ENCODE results near the gene GRIN1. TPM values are rescaled to one million over a fixed set of nuclear protein-coding genes. Genes with fewer than 3 reads are reported as not detected.

Gene GRIN1
- total RNA-seq, 1 experiment from 2014 or later: 0.06 TPM

- DNase-seq (ENCODE audit: low read depth): no peak
Observed at GRCh38 chr9:137148242-137148641, 9.3 kb downstream of the GRIN1 start.

DNA sequence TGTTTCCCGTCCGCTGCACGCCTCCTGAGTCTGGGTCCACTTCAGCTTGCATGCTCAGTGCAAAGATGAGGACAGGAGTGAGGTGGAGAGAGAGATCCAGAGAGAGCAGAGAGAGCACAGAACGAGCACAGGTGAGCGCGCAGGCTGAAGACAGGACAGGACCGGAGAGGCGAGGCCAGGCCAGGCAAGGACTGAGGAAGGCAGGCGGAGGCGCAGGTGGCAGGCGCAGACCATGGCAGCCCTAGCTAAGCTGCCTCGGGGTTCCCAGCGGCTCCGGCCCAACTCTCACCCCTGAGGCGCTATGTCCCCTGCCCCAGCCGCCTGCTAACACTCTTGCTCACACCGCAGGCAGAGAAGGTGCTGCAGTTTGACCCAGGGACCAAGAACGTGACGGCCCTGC is 9.7 kb downstream of the GRIN1 start:
- DNase-seq (ENCODE audit: low read depth): no peak

GRCh38 chr9:137149363-137149762 is 10.4 kb downstream of the GRIN1 start:
- no peak for DNase-seq (ENCODE audit: low read depth)

DNA sequence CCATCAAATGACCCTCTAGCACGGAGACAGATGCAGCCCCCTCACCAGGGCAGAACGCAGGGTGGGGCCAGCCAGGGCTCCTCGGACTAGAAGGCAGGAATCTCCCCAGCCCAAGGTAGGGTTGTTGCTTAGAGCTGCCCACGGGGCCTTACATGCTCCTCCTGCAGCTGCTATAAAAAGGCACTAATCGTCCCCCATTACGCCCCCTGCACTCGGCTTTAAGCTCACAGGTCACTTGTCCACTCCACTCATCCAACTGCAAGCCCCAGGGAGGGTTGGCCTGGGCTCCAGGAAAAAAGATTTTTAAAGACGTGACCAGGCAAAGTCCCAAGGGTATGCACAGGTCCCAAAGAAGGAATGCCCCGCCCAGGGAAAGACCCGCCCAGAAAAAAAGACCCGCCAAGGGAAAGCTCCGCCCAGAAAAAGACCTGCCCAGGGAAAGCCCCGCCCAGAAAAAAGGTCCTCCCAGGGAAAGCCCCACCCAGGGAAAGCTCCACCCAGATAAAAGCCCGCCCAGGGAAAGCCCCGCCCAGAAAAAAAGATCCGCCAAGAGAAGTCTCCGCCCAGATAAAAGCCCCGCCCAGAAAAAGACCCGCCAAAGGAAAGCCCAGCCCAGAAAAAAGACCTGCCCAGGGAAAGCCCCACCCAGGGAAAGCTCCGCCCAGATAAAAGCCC is 11.1 kb downstream of the GRIN1 start:
- no peak for DNase-seq (ENCODE audit: low read depth)

GRCh38 chr9:137150617-137151457 is 11.9 kb downstream of the GRIN1 start:
- DNase-seq (ENCODE audit: low read depth): peak; percentile 56

DNA sequence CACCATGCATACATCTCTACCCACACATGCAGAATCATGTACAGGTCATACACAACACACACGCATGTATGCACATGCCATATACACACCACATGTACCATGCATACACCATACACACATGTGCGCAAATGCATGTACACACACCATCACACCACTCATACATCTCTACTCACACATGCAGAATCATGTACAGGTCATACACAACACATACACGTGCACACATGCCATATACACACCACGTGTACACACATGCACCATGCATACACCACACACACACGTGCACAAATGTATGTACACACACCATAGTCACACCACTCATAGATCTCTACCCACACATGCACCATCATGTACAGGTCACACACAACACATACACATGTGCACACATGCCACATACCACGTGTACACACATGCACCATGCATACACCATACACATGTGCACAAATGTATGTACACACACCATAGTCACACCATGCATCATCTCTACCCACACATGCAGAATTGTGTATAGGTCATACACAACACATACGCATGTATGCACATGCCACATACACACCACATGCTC is 14.0 kb downstream of the GRIN1 start:
- DNase-seq (ENCODE audit: low read depth): no peak

DNA sequence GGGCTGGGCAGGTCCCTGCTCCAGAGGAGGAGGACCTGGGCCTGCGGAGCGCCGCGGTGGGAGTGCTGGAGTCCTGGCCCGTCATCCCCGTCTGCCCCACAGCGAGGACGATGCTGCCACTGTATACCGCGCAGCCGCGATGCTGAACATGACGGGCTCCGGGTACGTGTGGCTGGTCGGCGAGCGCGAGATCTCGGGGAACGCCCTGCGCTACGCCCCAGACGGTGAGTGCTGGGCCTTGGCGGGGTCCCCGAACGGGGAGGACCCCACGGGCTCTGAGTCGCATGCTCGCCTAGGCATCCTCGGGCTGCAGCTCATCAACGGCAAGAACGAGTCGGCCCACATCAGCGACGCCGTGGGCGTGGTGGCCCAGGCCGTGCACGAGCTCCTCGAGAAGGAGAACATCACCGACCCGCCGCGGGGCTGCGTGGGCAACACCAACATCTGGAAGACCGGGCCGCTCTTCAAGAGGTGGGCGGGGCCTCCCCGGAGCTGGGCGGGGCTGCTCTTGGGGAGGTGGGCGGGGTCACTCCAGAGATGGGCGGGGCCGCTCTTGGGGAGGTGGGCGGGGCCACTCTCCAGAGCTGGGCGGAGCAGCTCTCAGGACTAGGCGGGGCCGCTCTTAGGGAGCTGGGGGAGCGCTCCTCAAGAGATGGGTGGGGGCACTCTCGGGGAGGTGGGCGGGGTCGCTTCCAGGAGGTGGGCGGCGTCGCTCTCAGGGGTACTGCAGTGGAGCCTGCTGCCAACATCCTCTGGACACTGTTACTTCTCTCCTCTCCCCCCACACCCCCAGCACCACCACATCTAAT is 17.8 kb downstream of the GRIN1 start:
- DNase-seq (ENCODE audit: low read depth): peak; percentile 73

DNA sequence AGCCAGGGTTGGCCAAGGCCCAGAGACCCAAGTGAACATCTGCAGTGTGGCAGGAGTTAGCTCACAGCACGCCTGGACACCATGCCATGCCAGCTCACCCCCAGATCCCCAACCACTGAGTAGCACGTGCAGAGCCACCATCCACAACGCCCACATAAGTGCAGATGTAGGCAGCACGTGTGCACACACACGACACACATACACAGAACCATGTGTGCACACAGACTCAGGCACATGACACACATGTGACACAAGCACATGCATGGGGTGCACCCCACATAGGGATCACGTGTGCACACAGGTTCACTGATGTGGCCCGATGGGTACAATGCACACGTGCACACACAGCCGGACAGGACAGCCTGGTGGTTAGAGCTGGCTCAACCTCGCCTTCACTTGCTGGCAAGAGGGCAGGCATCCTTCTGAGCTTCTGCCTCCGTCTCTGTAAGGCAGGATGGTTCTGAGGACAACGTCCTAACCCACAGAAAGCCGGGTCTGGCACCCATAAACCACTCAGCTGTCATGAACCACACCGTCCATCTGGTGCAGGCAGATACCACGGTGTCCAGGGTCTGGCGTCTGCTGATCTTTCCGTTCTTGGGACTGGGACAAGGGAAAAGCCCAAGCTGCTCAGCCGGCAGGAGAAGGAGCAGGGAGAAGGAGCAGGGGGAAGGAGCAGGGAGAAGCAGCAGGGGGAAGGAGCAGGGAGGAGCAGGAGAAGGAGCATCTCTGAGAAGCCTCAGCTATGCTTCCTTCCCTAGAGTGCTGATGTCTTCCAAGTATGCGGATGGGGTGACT is 18.9 kb downstream of the GRIN1 start:
- no peak for DNase-seq (ENCODE audit: low read depth)

DNA sequence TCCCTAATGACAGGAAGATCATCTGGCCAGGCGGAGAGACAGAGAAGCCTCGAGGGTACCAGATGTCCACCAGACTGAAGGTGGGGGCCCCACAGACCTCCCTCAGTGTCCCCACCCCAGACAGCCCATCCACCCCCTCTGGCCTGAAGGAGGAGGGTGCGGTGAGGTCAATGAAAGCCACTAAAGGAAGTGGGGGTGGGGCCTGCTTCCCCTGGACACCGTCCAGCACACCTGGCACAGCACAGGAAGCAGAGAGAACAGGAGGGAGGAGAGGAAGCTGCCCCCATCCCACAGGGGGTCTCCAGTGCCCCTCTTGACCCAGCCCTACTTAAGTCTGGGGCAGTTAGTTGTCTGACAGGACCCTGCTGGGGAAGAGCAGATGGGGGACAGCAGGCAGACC is 19.7 kb downstream of the GRIN1 start:
- no peak for DNase-seq (ENCODE audit: low read depth)

DNA sequence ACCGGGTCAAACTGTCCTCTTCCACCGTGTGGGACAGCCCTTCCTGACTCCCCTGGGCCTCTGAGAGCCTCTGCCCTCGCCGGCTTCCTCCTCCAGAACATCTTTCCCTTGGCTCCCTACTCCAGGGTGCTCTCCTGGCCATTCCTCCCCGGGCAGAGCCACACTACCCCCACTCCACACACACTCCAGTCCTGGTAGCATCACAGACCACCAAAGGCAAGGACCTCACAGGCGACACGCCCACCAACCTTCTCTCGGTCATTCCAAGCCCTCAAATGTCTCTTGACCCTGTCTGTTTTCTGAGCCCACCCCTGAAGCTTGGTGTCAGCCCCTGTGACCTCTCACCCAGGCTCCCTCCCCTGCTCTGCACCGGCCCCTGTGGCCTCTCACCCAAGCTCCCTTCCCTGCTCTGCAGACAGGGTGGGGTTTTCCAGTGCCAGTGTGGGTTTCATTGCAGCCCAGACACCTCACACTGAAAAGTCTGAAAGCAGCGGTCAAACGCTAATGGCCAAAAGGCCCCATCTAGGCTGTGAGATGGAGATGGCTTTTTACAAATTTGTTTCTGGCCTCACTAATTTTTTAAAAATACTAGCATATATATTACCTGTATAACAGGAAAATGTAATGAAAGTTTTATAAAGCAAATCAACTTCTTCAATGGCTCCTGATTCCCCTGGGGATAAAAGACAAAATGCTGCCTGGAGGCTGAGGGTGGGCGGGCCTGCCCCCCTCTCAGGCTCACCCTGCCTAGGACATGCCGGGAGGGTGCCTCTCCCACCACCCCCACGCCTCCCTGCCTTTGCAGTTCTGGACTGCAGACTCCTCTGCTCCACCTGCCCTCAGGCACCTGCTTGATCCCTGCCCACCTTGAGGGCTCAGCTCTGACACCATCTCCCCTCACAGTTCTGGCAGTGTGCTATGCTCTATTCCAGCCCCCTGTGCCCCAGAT is 20.4 kb downstream of the GRIN1 start:
- no peak for DNase-seq (ENCODE audit: low read depth)

- DNase-seq (ENCODE audit: low read depth): no peak
Observed at GRCh38 chr9:137160054-137160425, 21.1 kb downstream of the GRIN1 start.

DNA sequence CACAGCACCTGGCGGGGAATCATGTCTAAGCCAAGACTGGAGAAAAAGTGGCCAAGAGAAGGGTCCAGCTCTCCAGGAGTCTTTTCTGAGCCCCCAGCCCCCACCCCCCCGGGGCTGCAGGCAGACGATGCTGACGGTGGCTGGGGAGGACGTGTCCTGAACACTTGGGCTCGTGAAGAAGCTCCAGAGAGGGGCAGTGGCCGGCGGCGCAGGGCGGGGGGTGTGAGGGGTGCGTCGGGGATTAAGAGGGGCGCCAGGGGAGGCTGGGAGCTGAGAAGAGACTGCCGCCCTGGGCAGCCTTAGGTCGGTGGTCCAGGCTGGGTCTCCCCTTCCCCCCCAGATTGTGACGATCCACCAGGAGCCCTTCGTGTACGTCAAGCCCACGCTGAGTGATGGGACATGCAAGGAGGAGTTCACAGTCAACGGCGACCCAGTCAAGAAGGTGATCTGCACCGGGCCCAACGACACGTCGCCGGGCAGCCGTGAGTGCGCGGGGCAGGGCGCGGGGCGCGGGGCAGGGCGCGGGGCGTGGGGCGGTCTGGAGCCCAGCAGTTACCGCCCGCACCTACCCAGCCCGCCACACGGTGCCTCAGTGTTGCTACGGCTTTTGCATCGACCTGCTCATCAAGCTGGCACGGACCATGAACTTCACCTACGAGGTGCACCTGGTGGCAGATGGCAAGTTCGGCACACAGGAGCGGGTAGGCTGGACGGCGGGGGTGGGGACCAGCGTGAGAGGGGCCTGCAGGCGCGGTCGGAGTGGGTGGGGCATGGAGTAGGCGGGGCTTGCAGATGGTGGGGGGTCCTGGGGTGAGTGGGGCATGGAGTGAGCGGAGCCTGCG is 22.0 kb downstream of the GRIN1 start:
- DNase-seq (ENCODE audit: low read depth): no peak

DNA sequence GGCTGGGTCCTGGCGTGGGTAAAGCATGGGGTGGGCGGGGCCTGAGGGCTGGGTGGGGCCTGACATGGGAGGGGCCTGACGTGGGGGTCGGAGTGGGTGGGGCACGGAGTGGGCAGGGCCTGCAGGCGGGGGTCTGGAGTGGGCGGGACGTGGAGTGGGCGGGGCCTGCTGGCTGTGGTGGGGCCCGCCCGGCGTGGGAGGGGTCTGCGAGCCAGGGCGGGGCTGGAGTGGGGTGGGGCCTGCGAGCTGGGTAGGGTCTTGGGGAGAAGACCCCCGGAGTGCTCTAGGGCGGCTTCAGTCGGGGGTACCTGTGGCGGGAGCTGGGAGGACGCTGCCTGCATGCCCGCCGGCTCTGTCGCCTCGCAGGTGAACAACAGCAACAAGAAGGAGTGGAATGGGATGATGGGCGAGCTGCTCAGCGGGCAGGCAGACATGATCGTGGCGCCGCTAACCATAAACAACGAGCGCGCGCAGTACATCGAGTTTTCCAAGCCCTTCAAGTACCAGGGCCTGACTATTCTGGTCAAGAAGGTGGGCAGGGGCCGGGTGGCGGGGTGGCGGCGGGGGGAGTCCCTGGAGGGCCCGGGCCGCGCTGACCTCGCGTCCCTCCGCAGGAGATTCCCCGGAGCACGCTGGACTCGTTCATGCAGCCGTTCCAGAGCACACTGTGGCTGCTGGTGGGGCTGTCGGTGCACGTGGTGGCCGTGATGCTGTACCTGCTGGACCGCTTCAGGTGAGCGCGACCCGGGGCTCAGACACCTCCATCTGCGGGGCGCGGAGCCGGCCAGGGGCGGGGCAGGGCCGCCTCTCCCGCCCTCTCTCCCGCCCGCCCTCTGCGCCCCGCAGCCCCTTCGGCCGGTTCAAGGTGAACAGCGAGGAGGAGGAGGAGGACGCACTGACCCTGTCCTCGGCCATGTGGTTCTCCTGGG is 22.9 kb downstream of the GRIN1 start:
- peak; percentile 62 for DNase-seq (ENCODE audit: low read depth)

GRCh38 chr9:137162505-137163364 is 23.8 kb downstream of the GRIN1 start:
- DNase-seq (ENCODE audit: low read depth): peak; percentile 79

- DNase-seq (ENCODE audit: low read depth): peak; percentile 74
Observed at GRCh38 chr9:137163365-137163715, 24.4 kb downstream of the GRIN1 start.

DNA sequence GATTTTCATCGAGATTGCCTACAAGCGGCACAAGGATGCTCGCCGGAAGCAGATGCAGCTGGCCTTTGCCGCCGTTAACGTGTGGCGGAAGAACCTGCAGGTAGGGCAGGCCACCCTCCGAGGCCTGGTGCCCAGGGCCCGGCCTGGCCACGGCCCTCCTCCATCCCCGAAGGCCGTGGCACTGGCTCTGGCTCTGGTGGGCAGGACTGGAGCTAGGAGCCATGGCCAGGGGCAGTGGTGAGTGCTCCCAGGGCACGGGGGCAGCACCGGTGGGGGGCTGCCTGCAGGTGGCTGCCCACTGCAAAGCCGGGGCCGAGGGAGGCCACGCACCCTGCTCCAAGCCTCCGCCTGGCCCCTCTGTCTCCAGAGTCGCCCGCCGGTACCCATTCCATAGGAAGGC is 24.9 kb downstream of the GRIN1 start:
- no peak for DNase-seq (ENCODE audit: low read depth)
